ENCODE measurements around the gene MGMT.

MGMT gene

DNA sequence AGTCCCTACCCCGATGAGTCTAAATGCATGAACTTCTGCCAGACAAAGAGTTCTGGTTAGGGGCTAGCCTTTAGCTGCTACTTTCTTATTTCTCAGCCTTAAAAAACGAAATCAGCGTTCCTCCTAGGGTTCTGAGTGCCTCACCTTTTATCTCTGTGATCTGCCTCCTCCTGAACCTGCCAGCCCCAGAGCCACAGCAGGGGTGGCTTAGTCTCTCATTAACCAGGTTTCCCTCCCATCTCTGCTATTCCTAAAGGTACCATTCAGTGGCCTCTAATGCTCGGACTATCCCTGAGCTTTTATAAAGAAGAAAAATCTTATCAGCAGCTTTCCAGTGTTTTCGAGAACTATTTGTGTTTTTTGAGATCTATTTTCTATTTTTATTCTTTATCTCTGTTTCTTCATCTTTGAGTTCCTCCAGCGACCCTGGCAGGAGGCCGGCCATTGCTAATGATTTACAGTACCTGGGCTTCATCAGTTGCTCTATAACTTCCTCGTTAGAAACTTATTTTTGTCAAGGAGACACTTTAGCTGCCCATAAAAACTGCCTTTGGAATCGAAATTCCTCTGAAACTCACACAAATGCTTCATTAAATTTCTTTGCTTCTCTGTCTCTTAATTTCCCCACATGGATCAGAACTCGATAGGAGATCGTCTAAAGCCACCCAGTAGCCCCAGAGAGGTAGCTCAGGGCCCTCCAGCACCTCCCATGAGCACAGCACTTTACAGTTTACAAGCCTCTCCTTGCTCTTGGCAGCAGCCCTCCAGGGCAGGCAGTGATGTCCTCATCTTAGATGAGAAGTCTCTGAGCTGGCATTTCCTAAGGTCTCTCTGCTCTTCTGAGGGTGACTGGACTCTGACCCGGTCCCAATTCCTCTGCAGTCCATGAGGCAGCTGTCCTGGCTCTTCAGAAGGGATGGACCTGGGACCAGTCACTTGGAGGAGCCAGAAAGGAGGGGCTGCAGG, 347.9 kb downstream of the MGMT start:
- Histone ChIP-seq H3K9me3 (ENCODE audit: control insufficient read depth, low read length) (no peaks in the 10 kb centered on the region), H3K27ac (ENCODE audit: insufficient read depth, low read depth, low read length, poor library complexity, severe bottlenecking) (no peak overlapping the region), H3K27me3 (ENCODE audit: control insufficient read depth, insufficient read depth, low read length, poor library complexity, severe bottlenecking) (no peaks in the 10 kb centered on the region), H3K4me3 (ENCODE audit: insufficient read depth, low read depth, low read length) (no peak overlapping the region), H3K4me1 (ENCODE audit: control insufficient read depth, insufficient read depth, low read length) (no peaks in the 10 kb centered on the region), H3K36me3 (ENCODE audit: control insufficient read depth, insufficient read depth, low read length) (no peaks in the 10 kb centered on the region)
- WGBS, 2 experiments = 87 to 88% methylated on average over 11 to 12 of the region's 12 CpGs

GRCh38 chr10:129815898-129816655, 349.0 kb downstream of the MGMT start:
- no peaks in the 10 kb centered on the region for H3K4me1 ChIP-seq (ENCODE audit: control insufficient read depth, insufficient read depth, low read length)
- H3K27ac ChIP-seq (ENCODE audit: insufficient read depth, low read depth, low read length, poor library complexity, severe bottlenecking) = no peak overlapping the region
- H3K4me3 ChIP-seq (ENCODE audit: insufficient read depth, low read depth, low read length) = no peak overlapping the region
- 94 to 96% methylated on average over 17 of the region's 17 CpGs for WGBS, 2 experiments
- H3K9me3 ChIP-seq (ENCODE audit: control insufficient read depth, low read length) = no peaks in the 10 kb centered on the region
- no peaks in the 10 kb centered on the region for H3K36me3 ChIP-seq (ENCODE audit: control insufficient read depth, insufficient read depth, low read length)
- no peaks in the 10 kb centered on the region for H3K27me3 ChIP-seq (ENCODE audit: control insufficient read depth, insufficient read depth, low read length, poor library complexity, severe bottlenecking)

GRCh38 chr10:129816656-129817045, 349.6 kb downstream of the MGMT start:
- H3K4me1 ChIP-seq (ENCODE audit: control insufficient read depth, insufficient read depth, low read length) = no peaks in the 10 kb centered on the region
- H3K36me3 ChIP-seq (ENCODE audit: control insufficient read depth, insufficient read depth, low read length) = no peaks in the 10 kb centered on the region
- H3K27me3 ChIP-seq (ENCODE audit: control insufficient read depth, insufficient read depth, low read length, poor library complexity, severe bottlenecking) = no peaks in the 10 kb centered on the region
- WGBS, 2 experiments = 92 to 96% methylated on average over 8 of the region's 8 CpGs
- no peak overlapping the region for H3K27ac ChIP-seq (ENCODE audit: insufficient read depth, low read depth, low read length, poor library complexity, severe bottlenecking)
- H3K9me3 ChIP-seq (ENCODE audit: control insufficient read depth, low read length) = no peaks in the 10 kb centered on the region
- no peak overlapping the region for H3K4me3 ChIP-seq (ENCODE audit: insufficient read depth, low read depth, low read length)

All from ectodermal cell (in vitro differentiated cells).